M059J (cell line): ENCODE measurements around the gene PSMC3. TPM values are rescaled to one million over a fixed set of nuclear protein-coding genes. Genes with fewer than 3 reads are reported as not detected.

Experiments
- DNase-seq: peaks from one replicate; pipeline ENCODE4 v3.0.0-alpha.2; 2012; ENCODE audit warnings: low read depth
- total RNA-seq: library from RNA; depleted of rRNA; stranded (reverse); fragments of >200 nt; shearing (Covaris generic); gene quantifications from 2 replicates; pipeline ENCODE4 v1.2.3, GENCODE V29; 2014; rRNA removed

Gene PSMC3
- total RNA-seq, result 283 and 294 TPM in 2 replicates

GRCh38 chr11:47426062-47426956 is at the start of gene PSMC3:
Gene PSMC3, minus strand, starts transcription at chr11:47426439. Its CDS starts 160 bp downstream, at chr11:47426279.
- DNase-seq, result peak; percentile 95

- DNase-seq, result no peak
These were observed 44.4 kb upstream of the PSMC3 start for GRCh38 chr11:47470671-47471070.

- DNase-seq, result no peak
These were observed 43.3 kb upstream of the PSMC3 start for GRCh38 chr11:47469361-47470179.

- DNase-seq, result no peak
These were observed 42.5 kb upstream of the PSMC3 start for GRCh38 chr11:47468598-47469214.

GRCh38 chr11:47467357-47467756 is 41.1 kb upstream of the PSMC3 start:
- no peak for DNase-seq

GRCh38 chr11:47466701-47467250 is 40.5 kb upstream of the PSMC3 start:
- DNase-seq, result peak; percentile 63

GRCh38 chr11:47466201-47466600 is 40.0 kb upstream of the PSMC3 start:
- DNase-seq, result no peak

- DNase-seq, result no peak
These were observed 38.2 kb upstream of the PSMC3 start for GRCh38 chr11:47464483-47464882.

- no peak for DNase-seq
These were observed 35.6 kb upstream of the PSMC3 start for GRCh38 chr11:47461876-47462275.

- DNase-seq, result no peak
These were observed 34.5 kb upstream of the PSMC3 start for GRCh38 chr11:47460571-47461235.

- DNase-seq, result peak; percentile 86
These were observed 28.0 kb upstream of the PSMC3 start for GRCh38 chr11:47454258-47454671.

GRCh38 chr11:47453365-47453764 is 27.1 kb upstream of the PSMC3 start:
- DNase-seq, result no peak

- DNase-seq, result no peak
These were observed 25.8 kb upstream of the PSMC3 start for GRCh38 chr11:47451990-47452389.

- DNase-seq, result no peak
These were observed 25.2 kb upstream of the PSMC3 start for GRCh38 chr11:47451436-47451835.

GRCh38 chr11:47449541-47449940 is 23.3 kb upstream of the PSMC3 start:
- DNase-seq, result no peak

- no peak for DNase-seq
These were observed 22.6 kb upstream of the PSMC3 start, which contains the start of gene RAPSN for GRCh38 chr11:47448566-47449427. Gene RAPSN, minus strand, starts transcription at chr11:47449136. Its CDS starts 172 bp downstream, at chr11:47448964.

- no peak for DNase-seq
These were observed 21.7 kb upstream of the PSMC3 start for GRCh38 chr11:47447906-47448305.

GRCh38 chr11:47446833-47447232 is 20.6 kb upstream of the PSMC3 start:
- no peak for DNase-seq

GRCh38 chr11:47445840-47446239 is 19.6 kb upstream of the PSMC3 start:
- no peak for DNase-seq

- no peak for DNase-seq
These were observed 17.6 kb upstream of the PSMC3 start for GRCh38 chr11:47443817-47444216.
